GM18870 (cell line): ENCODE data around the gene ROBO1.
"Not testable (repeated sequence)": the region's sequence is repeated elsewhere in the genome, so short reads cannot be mapped to it uniquely, and the experiment has no call there.

Experiments used
- ATAC-seq: cut with Tn5 transposase; IDR thresholded peaks from one replicate; pipeline ENCODE4 v1.9.1; 2021; ENCODE audit warnings: moderate library complexity; ENCODE audit not compliant: unreplicated experiment

ROBO1 gene

DNA sequence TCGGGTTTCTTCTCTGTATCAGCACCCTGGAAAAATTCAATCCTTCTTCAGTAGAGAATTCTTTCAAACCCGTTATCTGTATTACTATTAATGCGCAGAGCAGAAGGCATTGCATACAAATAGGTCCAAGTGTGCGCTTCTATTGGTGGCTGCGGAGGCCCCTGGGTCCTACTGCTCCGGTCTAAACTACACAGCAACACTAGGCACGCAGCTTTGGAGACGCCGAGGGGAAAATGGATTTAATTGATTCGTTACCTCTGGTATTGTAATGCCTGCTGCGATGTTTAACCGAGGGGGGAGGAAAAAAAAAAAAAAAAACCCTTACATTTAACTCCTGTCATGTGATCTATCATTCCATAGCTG is at the start of gene ROBO1:
ROBO1 (minus strand) TSS at position 94 of the 363 bp plus-strand sequence.
- ATAC-seq: no peak

DNA sequence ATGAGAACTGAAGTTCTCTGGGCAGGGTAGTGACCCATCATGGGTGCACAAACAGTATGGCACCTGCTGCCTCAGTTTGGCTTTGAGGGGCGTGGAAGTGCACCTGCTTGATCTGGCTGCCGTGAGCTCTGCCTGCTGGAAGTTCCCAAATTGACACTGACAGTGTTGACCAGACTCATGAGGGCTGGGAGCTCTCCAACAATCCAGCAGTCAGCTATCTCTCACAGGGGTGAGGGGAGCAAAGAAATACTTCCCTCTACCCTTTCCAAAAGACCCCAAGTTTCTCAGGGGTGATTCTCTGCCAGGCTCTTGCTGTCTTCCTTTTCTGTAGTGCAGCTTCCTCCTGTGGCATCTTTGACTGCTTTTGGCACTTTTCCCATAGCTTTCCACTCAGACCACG is 49.4 kb upstream of the ROBO1 start:
- no peak for ATAC-seq

DNA sequence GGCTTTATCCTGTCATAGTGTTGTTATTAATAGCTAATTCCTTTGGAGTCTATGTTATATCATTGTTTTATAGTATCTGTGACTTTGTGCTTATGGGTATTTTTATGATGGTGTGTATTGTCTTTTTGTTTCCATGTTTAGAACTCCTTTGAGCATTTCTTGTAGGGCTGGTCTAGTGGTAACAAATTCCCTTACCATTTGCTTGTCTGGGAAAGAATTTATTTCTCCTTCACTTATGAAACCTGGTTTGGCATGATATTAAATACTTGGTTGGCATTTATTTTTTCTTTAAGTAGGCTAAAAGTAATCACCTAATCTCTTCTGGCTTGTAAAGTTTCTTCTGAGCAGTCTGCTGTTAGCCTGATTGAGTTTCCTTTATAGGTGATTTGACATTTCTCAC is 47.7 kb upstream of the ROBO1 start:
- ATAC-seq: no peak

DNA sequence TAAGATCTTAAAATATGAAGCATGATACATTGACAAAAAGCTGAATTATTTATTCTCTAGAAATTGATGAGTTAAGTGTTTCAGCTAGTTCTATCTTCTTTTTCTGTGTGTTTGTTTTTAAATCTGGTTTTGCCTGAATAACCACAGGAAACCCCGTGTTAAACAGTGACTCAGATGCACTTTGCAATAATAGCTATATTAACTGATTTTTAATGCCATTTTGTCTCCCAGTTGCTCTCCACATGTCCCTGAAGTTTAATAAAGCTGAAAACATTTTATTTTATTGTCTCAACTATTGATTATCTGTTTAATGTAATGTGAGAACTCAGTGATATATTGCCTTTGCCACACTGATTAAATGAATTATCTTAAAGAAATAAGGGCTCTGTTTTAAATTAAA is 42.8 kb upstream of the ROBO1 start:
- ATAC-seq: no peak

DNA sequence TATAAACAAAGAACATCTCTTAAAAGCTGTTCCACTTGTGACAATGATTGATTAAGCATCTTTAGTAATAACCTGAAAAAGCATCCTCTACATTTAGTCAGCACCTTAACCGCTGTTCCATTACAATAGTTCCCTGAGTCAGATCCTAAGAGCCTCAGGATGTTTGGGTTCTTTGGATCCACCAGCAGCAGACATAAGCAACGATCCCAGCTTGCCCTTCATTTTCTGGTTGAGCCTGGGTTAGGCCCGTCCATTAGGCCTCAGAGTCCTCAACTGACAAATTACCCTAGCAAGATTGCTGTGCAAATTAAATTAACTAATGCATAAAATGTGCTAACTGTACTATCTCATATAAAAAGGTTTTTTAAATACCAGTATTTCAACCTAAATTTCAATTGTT is 42.3 kb upstream of the ROBO1 start:
- no peak for ATAC-seq

DNA sequence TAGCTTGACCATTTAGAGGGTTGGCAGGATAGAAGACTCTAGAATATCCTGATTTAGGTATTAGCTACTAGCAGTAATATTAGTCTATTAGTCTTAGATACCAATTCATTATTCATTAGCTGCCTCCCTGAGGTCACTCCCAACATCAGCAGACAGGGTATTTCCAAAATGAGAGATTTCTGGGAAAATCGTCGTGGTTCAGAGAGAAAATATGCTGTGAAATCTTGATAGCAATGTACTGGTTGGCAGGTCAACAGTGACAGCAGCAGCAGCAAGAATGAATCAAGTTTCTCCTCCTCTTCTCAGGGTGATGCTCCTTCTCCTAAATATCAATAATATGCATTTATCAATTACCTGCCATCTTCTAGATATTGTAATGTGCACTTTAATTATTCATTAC is 41.3 kb upstream of the ROBO1 start:
- ATAC-seq: no peak

DNA sequence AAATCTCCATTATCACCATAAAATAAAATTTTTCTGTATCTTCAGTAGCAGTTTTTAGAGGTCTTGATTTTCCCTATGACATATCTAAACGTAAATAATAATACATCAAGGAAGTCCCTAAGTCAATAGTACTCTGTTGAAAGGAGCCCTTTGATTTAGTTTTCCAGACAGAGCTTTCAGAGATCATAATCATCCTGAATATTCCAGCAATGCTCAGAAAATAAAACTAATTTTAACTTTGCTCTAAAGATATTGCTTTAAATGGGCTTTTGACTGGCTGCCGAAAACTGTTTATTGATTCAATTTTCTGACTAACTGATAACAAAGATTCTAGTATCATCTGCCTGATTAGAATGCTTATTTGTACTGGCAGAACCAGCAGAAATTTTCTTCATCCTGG is 40.7 kb upstream of the ROBO1 start:
- ATAC-seq: no peak

DNA sequence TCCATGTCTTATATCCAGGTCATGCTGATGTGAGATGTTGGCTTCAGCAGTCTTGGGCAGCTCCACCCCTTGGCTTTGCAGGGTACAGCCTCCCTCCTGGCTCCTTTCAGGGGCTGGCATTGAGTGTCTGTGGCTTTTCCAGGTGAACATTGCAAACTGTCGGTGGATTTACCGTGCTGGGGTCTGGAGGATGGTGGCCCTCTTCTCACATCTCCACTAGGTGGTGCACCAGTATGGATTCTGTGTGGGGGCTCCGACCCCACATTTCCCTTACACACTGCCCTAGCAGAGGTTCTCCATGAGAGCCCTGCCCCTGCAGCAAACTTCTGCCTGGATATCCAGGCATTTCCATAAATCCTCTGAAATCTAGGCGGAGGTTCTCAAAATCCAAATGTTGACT is 22.4 kb upstream of the ROBO1 start:
- ATAC-seq: not testable (repeated sequence)

DNA sequence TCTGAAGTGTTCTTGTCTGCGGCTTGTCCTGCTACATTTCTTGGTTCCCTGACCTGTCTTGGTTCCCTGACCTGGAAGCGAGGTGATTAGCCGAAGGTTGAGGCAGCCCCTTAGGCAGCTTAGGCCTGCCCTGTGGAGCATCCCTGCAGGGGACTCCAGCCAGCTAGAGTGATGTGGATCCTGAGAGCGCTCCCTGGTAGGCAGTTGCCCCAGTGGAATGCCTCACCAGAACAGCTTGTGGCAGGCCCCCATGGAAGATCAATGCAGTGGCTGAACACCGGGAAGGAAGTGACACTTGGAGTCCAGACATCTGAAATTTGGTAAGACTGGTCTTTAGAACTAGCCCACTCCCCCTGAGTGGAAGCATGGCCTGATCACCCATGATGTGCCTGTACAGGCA is 5.5 kb upstream of the ROBO1 start:
- ATAC-seq: no peak

DNA sequence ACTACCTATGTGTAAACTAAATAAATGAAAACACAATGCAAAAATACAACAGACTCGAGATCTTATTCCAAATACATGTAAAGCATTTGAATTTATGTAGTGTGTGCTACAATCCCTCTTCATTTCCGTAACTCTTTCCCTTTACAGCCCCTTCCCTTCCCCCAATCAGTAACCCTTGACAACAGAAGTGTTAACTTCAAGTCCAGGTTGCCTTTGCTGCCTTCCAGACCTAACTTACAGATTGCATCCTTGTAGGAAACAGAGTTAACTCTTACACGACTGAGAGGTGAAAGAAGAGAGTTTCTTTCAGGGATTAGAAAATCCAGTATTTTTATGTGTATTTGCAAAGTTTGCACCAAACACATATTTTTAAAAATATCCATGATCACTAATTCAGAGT is 1.4 kb upstream of the ROBO1 start:
- ATAC-seq: no peak

DNA sequence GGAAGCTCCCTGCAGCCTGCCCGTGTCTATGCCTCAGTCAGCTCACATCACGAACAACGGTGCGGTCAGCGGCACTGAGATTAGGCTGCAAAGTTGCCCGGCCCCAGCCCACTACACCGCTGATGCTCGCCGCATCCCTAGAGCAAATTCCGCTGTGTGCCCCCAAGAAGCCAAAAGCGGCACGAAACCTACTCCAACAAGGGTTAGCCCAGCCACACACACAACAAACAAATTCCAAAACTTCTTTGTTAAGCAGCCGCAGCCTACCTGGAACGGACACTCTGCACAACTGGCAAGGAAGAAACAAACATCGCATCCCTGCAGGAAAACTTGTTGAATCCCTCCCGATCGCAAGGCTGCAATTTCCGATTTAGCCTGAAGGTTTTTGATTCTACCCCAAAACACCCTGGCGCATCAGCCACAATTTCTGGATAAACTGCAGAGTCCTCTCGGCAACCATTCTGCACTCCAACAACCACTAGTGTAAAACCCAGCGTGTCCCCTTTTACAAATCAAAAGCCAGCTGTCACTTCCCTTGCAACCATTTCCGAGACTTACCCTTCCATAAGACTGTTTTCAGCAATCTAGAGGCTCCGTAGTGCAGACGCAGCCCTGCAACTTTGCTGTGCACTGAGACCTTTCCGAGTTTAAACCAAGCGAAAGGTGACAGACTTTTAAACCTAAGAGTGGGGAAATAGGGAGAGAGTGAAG is 449 bp downstream of the ROBO1 start:
- no peak for ATAC-seq

DNA sequence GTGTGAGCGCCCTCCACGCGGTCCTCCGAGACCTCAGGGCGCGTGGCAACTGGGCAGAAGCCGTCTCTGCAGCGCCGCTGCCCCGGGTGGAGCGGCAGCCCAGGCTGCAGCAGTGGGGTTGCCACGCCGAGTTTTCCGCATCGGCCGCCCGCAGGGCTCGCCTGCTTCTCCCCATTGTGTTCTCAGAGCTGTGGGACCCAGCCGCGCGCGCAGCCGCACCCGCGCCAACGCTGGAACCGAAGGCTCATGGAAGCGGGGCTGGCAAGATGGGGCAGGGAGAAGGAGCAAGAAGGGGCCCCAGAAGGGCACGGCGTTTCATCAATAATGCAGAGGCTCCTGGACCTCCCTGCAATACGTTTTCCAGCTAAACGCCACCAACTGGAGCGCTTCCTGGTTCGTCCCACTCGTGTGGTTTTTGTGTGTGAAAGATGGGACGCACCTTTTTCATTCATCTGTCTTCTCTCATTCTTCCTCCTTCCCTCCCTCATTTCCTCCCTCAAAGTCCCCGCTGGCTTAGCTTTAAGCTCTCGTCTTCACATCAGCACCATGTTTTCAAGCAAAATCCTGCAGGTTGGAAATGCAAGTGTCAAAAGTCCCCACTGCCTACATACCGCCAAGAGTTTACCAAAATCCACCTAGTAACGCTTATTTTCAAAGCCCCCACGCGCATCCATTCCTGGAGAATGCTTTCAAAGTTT is 1.2 kb downstream of the ROBO1 start:
- ATAC-seq: no peak

DNA sequence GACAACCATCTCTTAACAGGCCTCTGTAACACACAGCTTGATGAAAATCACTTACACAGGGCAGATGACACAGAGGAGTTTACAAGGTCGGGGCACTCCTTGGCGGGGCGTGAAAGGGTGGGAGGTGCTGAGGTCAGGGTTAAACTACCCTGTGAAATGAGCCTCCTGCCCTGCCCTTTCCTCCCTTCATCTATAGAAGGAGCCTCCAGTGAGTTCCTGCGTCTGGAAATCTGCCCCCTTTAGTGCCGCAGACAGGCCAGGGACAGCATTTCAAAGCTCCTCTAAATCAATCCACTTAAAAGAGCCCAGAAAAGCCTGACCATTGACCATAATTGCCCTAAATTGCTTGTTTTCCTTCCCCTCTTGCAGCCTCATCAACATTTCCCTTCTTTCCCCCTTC is 1.9 kb downstream of the ROBO1 start:
- ATAC-seq: no peak

DNA sequence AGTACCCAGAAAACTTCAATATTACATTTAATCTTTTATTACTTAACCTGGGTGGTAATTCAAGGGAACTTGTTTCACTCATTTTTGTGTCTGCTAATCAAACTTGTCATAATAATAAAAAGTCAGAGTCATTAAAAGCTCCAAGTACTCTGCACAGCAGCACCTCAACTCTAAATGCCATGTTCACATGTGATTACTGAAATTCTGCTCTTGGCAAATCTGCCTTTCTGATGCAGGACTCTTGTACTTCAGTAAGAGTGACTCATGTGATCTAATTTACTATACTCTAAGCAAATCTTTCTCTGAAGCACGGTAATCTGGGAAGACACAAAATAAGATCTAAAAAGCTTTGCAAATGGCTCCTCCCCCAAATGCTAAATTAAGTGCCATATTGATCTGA is 6.4 kb downstream of the ROBO1 start:
- ATAC-seq: no peak

DNA sequence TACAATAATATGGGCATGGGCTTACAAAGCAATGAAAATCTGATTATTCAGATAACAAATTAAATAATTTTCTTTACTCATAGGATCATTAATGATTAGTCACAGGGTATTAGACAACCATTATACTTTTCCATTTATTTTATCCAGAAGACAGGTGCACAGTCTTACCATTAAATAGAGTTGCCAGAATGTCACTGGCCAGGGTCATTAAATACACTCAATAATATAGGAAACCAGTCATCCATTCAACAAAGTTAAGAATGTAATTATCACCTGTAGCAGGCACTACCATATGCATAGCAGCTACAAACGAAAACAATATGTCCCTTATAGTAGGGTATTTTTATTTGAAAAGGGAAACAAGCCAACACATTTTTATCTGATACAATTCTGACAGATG is 16.1 kb downstream of the ROBO1 start:
- ATAC-seq: no peak

DNA sequence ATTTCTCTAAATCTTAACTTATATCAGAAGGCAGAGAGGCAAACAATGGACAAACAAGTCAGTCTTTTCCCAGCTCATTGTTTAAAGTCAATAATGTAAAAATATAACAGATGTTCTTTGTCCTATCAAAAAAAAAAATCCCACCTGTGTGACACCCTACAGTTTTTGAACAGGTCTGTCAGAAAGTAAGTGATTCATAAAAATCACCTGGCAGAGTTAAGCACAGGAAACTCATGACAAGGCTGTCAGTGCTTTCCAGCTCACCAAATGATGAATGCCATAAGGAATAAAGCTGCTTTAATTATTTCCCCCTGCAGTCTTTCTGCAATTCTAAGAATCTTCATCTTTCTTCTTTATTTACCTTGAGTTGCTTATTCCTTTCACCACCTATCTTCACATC is 30.3 kb downstream of the ROBO1 start:
- ATAC-seq: no peak

DNA sequence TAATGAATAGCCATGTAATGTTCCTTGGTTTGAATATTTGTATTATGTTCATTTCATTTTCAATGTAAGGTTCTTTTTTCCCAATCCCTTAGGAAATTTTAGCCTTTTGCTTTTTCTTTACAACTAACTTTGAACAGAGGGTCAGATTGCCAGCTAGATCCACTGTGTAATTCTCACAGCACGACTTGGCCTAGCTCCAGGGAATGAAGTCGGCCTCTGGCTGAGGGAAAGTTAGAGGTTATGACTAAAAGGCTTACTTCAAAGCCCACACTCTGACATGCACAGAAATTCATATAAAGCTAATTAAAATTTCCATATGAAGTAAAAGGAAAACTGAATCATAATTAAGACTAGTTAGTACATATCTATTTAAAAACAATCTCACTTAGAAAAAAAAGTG is 38.7 kb downstream of the ROBO1 start:
- no peak for ATAC-seq

DNA sequence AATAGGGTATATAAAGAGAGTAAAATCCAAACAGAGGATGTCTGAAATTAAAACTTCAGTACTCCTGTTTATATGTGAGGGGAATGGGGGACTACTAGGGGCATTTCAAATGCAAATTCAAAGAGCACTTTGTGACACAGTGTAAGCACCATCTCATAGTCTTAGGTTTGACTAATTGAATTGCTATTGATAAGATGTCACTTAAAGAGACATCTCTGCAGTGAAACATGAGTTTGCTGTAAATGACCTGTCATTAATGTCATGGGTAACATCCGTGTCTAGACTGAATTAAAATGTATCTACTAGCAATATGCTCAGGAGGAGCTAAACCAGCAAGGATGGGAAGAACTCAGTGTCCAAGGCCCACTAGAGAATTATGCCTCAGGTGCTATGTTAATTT is 41.0 kb downstream of the ROBO1 start:
- ATAC-seq: no peak

DNA sequence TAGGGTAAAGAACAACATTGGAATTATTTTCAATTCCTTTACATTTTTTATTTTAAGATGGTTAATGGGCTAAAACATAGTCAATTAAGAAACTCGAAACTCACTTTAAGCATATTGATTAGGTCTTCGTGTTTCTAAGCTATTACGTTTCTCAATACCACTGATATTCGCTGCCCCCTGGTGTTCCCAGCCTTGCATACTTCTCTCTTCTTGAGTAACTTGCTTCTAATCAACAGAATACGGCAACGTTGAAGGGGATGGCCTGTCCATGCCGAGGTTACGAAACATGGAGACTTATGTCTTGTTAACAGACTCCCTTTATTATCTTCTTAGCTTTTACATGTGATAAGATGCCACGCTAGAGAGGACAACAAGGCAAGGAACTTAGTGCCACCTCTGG is 43.6 kb downstream of the ROBO1 start:
- ATAC-seq: no peak

DNA sequence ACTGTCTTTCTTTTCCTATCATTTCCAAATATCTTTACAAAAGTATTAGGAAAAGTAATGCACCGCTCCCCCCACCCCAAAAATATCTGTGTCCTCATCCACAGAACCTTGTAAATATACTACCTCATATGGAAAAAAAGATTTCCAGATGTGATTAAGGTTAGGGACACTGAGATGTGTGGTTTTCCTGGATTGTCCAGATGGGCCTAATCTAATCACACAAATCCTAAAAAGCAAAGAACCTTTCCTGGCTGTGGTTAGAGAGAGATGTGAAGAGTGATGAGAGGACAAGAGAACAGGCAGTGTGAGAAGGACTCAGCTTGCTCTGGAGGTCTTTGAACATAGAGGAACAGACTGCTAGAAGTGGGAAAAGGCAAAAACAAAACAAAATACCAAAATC is 77.7 kb downstream of the ROBO1 start:
- ATAC-seq: no peak

DNA sequence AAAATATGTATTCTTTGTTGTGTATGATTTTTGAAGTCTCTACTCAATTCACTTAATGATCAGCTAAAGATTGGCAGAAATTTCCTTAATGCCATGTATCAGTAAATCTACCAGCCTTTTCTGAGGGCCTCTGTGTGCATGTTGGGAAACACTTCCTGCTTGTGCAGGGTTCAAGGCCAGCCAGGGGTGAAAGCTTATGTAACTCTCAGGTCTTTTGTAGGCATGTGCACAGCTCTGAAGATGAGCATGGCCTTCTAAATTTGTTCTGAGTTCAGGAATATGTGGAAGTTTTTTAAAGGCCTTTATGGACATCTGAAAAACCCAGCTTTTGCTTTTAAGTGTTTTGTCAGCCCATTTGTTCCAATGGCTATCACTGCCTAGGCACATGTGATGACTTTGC is 82.7 kb downstream of the ROBO1 start:
- no peak for ATAC-seq

DNA sequence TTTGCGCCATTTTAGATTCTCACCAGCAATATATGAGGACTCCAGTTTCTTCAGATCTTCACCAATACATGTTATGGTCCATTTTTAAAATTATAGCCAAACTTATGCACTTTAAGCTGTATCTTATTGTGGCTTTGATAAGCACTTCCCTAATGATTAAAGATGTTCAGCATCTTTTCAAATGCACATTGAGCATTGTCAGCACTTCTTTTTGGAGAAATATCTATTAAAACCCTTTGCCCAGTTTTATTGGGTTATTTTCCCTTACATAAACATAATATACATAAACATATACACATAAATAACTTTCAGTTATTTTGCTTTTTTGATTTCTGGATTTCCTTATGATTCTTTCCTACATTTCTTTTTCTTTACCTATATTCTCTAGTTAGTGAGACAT is 83.8 kb downstream of the ROBO1 start:
- no peak for ATAC-seq

DNA sequence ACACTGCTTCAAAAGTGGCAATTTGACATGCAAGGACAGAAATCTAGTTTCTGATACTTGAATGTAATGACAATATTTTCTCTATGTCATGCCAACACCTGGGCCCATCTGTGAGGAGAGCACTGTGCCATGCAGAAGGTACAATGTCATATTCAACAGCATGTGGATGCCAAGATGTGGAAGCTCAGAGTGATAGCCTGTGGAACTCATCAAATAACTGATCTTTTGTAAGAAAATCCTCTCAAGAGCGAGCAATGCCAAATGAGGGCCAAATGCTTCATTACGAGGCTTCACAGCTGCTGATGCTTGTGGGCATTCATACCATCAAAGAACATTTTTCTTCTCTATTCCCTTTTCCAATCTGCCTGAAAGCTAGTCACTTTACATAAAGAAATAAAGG is 95.1 kb downstream of the ROBO1 start:
- no peak for ATAC-seq
